ENCODE measurements around the gene POR.

Gene POR

DNA sequence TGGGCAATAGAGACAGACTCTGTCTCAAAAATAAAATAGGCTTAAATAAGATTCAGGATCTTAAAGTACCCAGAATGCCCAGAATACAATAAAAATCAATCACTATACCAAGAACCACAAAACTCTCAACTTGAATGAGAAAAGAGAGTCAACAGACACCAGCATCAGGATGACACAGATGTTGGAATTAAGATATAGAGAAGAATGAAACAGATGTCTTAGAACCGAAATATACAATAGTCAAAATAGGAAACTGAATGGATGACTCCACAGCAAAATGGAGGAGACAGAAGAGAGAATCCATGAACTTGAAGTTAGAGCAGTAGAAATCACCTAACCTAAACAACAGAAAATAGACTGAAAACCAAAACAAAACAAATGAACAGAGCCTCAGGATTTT, 29.6 kb downstream of the POR start:
- DNase-seq (ENCODE audit: low read depth), result no peak
- TF ChIP-seq, protein P1, sequence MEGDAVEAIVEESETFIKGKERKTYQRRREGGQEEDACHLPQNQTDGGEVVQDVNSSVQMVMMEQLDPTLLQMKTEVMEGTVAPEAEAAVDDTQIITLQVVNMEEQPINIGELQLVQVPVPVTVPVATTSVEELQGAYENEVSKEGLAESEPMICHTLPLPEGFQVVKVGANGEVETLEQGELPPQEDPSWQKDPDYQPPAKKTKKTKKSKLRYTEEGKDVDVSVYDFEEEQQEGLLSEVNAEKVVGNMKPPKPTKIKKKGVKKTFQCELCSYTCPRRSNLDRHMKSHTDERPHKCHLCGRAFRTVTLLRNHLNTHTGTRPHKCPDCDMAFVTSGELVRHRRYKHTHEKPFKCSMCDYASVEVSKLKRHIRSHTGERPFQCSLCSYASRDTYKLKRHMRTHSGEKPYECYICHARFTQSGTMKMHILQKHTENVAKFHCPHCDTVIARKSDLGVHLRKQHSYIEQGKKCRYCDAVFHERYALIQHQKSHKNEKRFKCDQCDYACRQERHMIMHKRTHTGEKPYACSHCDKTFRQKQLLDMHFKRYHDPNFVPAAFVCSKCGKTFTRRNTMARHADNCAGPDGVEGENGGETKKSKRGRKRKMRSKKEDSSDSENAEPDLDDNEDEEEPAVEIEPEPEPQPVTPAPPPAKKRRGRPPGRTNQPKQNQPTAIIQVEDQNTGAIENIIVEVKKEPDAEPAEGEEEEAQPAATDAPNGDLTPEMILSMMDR (IDR thresholded peaks at IDR 0.05; ENCODE audit: control insufficient read depth, insufficient read depth, low read depth, low read length, missing control alignments), result no peak
- H3K4me3 ChIP-seq (ENCODE audit: control insufficient read depth, low read depth, low read length), result no peak overlapping the region

DNA sequence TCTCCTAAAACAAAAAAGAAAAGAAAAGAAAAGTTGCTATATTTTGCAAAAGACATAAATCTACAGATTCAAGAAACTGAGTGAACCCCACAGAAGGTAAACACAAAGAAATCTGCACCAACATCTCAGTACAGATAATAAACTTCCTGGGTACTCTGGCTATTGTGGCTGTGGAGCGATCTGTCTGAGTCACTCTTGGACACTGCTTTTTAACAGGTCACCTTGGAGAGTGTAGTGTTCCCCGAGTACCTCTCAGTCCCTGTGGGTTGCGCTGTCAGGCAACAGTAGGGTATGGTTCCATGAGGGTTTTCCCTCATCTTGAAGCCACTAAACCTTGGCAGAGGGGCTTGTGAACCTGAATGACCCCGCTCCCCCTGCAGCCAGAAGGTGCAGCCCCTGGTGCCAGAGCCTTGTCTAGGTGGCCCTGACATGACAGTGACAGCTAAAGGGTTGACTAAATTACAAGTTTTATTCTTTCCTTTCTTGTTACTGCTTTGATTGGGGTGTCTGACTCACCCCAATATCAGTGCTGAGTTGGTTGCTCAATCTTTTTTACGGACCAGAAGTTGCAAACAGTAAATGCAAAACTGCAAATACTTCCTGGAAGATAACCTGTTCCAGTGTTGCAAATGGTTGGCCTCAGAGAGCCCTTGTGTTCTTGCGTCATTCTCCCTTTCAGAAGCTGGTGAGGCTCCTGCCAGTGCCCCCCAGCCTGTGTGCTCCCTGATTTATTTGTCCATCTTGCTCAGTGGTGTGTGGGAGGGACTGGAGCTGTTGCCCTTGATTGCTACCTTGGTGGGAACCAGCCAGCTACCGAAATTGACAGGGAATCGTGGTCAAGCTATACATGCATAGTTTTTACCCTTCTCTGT, 30.6 kb downstream of the POR start:
- TF ChIP-seq, protein P1 (IDR thresholded peaks at IDR 0.05; ENCODE audit: control insufficient read depth, insufficient read depth, low read depth, low read length, missing control alignments), result no peak
- no peak for DNase-seq (ENCODE audit: low read depth)

DNA sequence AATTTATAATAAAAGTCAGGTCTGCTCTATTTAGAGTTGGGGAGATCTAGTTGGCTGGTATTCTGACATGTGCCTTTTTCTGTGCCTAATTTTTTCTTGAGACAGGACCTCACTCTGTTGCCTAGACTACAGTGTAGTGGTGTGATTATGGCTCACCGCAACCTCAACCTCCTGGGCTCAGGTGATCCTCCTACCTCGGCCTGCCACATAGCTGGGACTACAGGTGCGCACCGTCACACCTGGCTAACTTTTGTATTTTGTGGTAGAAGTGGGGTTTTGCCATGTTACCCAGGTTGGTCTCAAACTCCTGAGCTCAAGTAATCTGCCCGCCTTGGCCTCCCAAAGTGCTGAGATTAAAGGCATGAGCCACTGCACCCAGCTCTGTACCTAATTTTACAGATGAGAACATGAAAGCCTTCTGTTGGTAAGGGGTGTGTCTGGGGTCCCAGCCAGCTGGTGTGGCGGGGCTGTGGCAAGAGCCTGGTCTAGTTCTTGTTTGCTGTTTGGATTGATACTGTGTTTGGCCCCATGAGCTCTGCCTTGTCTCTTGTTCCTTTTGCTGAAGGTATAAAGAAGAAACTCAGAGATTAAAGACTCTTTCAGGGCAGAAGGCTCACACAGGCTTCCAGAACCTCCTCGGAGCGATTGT, 31.4 kb downstream of the POR start:
- DNase-seq (ENCODE audit: low read depth), result no peak
- TF ChIP-seq, protein P1 (IDR thresholded peaks at IDR 0.05; ENCODE audit: control insufficient read depth, insufficient read depth, low read depth, low read length, missing control alignments), result no peak

More for the DNA sequence above, 30.6 kb downstream of the POR start:
- no peak overlapping the region for H3K4me3 ChIP-seq (ENCODE audit: control insufficient read depth, low read depth, low read length)

DNA sequence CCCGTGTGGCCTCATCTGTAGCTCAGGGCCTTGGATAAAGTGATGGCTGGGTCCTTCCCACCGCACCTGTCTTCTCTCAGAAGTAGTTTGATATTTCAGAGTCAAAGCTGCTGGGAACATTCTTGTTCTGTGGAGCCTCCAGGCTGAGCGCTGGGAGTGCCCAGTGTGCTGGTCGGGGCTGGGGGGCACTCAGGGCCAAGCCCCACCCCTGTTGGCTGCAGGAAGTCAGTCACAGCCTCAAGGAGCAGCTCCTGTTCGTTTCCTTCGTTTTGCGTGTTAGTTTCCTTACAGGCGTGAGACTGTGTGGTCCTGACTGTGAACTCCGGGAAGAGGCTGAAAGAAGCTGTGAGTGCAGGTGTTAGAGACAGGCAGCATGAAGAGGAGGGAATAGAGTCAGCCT, 33.2 kb downstream of the POR start:
- no peak overlapping the region for H3K4me3 ChIP-seq (ENCODE audit: control insufficient read depth, low read depth, low read length)
- TF ChIP-seq, protein P1 (IDR thresholded peaks at IDR 0.05; ENCODE audit: control insufficient read depth, insufficient read depth, low read depth, low read length, missing control alignments), result no peak
- DNase-seq (ENCODE audit: low read depth), result no peak

More for the DNA sequence above, 31.4 kb downstream of the POR start:
- no peak overlapping the region for H3K4me3 ChIP-seq (ENCODE audit: control insufficient read depth, low read depth, low read length)

DNA sequence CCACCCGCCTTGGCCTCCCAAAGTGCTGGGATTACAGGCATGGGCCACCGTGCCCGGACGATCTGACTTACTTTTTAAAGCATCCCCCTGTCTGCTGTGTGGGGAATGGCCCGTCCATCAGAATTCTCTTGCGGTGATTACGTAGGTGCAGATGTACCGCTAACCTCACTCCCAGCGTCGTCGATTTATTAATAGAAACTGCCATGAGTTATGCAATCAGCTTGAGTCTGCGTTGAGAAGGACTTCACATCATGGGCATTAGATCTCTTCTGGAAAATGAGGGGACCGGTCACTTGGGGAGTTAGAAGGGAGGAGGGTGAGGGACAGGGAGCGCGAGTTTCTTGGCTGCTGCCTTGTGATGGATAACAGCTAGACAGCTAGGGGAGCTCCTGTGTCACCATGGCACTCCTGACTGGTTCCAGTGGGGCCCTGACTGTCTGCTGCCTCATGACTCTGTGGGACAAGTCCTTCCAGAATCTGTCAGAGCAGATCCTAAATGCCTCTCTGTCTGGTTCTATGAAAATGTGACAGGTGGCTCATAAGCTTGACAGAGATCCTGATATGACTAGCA, 35.2 kb downstream of the POR start:
- H3K4me3 ChIP-seq (ENCODE audit: control insufficient read depth, low read depth, low read length), result no peak overlapping the region
- TF ChIP-seq, protein P1 (IDR thresholded peaks at IDR 0.05; ENCODE audit: control insufficient read depth, insufficient read depth, low read depth, low read length, missing control alignments), result no peak
- DNase-seq (ENCODE audit: low read depth), result no peak

DNA sequence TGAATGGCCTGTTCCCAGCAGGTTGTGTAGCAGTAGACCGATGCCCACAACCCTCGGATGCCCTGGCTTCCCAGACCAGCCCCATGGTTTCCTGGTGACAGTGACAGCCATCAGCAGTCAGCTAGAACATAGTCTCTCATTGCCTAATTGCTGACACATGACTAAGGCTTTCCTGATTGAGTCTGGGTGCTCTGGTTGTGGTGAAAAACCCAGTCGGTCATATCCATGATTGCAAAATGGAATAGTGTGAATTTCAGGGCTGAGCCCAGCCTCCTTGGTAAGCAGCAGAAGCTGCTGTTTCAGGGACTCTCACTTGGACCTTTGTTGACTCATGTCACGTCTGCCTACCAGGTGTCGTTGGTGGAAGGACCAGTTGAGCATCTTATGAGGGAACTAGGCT, 36.6 kb downstream of the POR start:
- peak; percentile 46 for DNase-seq (ENCODE audit: low read depth)
- TF ChIP-seq, protein P1 (IDR thresholded peaks at IDR 0.05; ENCODE audit: control insufficient read depth, insufficient read depth, low read depth, low read length, missing control alignments), result no peak
- no peak overlapping the region for H3K4me3 ChIP-seq (ENCODE audit: control insufficient read depth, low read depth, low read length)

All from AG09309 (cell line).